GM18858 (cell line): ENCODE results near the gene GRID2.

ENCODE experiments used
- ATAC-seq: cut with Tn5 transposase; IDR thresholded peaks from one replicate; pipeline ENCODE4 v1.9.1; 2021; ENCODE audit not compliant: unreplicated experiment

The GRID2 gene

GRCh38 chr4:93467484-93468155 is 1163.9 kb downstream of the GRID2 start:
- ATAC-seq = no peak

- ATAC-seq = no peak
Observed at GRCh38 chr4:93469560-93469959, 1165.8 kb downstream of the GRID2 start.

DNA sequence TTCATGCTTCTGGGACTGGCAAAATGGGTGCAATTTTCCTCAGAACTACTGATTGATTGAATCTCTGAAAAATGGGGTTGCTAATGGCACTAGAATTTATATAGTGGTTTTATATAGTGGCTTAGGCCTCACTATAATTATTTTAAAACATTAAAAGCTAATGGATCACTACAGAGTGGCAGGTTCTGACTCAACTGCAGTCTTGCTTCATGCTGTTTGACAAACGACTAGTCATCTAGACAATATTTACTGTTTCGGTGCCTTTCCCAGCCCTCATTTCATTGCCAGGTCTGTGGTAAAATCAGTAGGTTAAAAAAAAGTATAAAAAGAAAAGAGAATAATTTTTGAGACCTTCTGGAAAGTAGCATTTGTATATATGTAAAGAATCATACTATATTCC is 1172.0 kb downstream of the GRID2 start:
- ATAC-seq = no peak

GRCh38 chr4:93478805-93479204 is 1175.0 kb downstream of the GRID2 start:
- ATAC-seq = no peak

DNA sequence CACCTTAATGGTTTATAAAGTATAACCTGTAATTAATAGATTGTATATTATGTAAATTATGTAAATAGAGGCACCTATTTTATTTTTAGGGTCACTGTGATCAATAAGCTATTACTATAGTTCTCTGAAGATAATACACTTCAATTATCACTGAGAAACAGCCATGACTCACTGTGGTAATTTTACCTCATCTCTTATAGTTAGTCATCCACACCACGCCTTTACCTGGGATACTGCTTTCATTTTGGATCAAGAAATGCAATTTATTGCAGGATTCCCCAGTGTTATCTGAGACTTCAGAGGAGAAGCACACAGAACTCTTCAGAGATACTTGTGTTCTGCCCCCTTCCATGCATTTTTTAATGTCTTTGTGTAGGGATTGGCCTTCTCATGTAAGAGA is 1176.7 kb downstream of the GRID2 start:
- no peak for ATAC-seq

DNA sequence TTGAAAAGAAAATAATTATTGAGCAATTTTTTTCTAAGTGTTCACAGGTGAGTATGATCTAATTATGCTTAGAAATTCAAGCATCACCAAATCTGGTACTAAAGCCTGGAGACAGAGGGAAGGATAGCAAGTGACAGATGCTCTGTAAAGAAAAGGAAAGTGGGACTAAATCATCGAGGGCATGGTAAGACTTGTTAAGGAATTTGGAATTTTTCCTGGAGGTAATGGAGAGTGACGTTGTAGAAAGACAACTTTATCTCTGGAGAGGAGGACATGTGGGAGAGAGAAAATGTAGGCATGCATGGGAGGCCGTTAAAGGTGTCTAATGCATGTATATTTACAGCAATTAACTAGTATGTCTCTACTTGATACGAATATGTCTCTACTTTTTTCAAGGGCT is 1191.6 kb downstream of the GRID2 start:
- ATAC-seq = no peak

- ATAC-seq = no peak
Observed at GRCh38 chr4:93501244-93501643, 1197.5 kb downstream of the GRID2 start.

- ATAC-seq = no peak
Observed at GRCh38 chr4:93501946-93502345, 1198.2 kb downstream of the GRID2 start.

DNA sequence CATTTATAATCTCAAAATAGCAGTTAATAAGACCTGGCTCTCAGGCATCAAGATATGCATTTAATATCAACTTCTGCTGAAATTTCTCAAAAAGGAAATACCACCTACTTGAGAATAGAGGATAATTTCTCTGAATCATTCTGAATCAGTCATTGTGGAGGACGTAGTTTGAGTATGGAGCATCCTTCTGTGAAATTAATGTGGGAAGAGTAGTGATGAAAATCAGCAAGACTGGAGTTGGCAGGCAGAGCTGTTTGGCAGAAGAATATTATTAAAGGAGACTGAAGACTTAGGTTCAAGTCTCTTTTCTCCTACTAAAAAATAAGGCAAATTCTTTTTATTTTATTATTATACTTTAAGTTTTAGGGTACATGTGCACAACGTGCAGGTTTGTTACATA is 1199.2 kb downstream of the GRID2 start:
- no peak for ATAC-seq

- ATAC-seq = no peak
Observed at GRCh38 chr4:93513851-93514250, 1210.1 kb downstream of the GRID2 start.

GRCh38 chr4:93515208-93515607 is 1211.4 kb downstream of the GRID2 start:
- no peak for ATAC-seq

DNA sequence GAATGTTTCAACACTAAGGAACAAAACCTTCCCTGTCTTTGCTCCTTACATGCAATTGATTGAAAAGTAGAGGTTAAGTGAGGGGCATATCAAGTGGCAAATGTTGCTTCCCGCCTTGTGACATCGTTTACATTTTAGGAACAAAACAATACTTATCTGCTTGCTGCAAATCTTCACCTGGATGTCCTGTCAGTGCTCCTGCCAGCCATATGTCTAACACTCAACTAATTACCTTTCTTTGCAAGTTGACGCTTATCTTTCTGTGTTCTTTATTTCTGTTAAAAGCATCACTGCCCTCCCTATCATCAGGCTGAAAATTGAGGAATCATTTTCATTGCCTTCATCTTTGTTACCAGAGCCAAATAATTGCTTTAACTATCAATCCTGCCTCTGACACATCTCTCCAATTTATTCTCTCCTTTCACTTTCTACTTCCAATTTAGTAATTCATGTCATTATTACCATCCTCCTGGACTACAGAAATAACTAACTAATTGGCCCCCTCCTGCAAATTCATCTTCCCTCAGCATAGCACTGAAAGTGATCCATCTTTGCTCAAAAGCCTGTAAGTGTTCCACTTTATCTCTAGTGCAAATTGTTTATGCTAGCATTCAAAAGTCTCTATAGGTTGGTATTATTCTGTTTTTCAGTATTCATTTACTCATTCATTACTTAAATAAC is 1226.1 kb downstream of the GRID2 start:
- ATAC-seq = no peak

DNA sequence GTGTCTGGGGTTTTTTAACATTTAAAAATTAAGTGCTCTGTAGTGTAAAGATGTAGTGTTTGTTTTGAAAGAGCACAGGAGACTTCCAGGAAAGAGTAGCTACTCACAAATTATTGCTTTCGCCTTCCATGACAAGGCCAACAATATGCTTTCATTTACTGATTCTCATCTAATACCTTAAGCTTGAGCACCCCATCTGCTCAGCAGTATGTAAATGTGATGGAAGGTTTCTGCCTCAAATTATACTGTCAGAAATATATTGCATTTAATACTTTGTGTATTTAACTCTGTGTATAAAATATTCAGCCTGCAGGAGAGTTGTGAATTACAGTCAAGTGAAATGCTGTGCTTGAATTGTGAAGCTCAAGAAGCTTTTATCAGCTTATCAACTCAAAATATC is 1228.5 kb downstream of the GRID2 start:
- no peak for ATAC-seq

GRCh38 chr4:93540562-93540961 is 1236.8 kb downstream of the GRID2 start:
- no peak for ATAC-seq

GRCh38 chr4:93561842-93562241 is 1258.1 kb downstream of the GRID2 start:
- ATAC-seq = no peak

DNA sequence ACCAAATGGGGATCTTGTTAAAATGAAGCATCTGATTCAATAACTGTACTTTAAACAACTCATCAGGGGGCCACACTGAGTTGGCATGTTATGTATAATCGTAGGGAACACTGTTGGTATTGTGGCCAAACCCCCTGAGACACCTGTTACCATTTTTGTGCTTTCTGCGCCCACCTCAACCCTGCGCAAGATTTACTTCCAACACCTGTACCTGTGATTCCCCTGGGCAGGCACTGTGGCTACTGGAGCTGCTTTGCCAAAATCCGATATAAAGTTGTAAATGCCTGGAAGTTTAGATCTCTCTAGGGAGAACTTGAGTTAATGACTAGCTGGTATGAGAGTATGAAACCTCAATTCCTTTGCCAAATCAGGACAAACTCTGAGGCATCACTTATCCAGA is 1265.0 kb downstream of the GRID2 start:
- no peak for ATAC-seq

DNA sequence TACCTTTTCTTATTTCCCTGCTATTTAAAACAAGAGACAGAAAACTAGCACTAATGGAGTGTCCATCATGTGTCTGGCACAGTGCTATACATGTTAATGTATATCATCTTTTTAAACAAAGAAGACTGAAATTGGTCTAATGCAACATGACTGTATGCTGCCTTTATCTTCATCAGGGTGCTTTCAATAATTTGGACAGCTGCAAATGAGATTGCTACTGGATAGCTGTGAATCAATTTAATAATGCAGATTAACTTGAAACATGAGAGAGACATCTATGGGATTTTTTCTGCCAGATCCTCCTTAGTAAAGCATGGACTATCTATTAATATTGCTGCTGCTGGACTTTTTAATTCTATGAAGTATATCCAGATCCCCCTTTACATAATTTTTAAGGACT is 1269.5 kb downstream of the GRID2 start:
- no peak for ATAC-seq

- ATAC-seq = no peak
Observed at GRCh38 chr4:93578942-93579341, 1275.2 kb downstream of the GRID2 start.

DNA sequence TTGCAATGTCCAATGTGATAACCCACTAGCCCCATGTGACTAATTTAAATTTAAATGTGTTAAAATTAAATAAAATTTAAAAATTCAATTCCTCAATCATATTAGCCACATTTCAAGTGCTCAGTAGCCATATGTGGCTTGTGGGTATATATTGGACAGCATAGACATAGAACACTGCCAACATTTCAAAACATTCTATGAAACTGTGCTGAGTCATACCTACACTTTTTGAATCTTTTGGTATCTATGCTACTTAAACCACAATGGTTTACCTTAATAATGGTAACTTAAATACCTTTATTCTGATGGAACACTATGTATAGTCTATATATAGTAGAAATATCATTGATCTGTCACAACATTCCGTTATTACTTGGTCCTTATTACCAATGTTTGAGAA is 1301.4 kb downstream of the GRID2 start:
- ATAC-seq = peak; percentile 66

GRCh38 chr4:93617606-93618005 is 1313.8 kb downstream of the GRID2 start:
- no peak for ATAC-seq

GRCh38 chr4:93633721-93634120 is 1330.0 kb downstream of the GRID2 start:
- no peak for ATAC-seq

GRCh38 chr4:93635943-93636342 is 1332.2 kb downstream of the GRID2 start:
- ATAC-seq = no peak

- ATAC-seq = no peak
Observed at GRCh38 chr4:93645120-93645519, 1341.4 kb downstream of the GRID2 start.
